NCI-H748 (cell line): ENCODE measurements around the gene HIGD1A.
A peak's percentile ranks its signal among the peaks of the same experiment; 100 is the strongest.
"Not testable (repeated sequence)": the region's sequence is repeated elsewhere in the genome, so short reads cannot be mapped to it uniquely, and the experiment has no call there.

Experiments used
- DNase-seq: peaks from one replicate; lab custom pipeline; 2025; ENCODE audit not compliant: unreplicated experiment; lab: John Stamatoyannopoulos, UW

The HIGD1A gene

DNA sequence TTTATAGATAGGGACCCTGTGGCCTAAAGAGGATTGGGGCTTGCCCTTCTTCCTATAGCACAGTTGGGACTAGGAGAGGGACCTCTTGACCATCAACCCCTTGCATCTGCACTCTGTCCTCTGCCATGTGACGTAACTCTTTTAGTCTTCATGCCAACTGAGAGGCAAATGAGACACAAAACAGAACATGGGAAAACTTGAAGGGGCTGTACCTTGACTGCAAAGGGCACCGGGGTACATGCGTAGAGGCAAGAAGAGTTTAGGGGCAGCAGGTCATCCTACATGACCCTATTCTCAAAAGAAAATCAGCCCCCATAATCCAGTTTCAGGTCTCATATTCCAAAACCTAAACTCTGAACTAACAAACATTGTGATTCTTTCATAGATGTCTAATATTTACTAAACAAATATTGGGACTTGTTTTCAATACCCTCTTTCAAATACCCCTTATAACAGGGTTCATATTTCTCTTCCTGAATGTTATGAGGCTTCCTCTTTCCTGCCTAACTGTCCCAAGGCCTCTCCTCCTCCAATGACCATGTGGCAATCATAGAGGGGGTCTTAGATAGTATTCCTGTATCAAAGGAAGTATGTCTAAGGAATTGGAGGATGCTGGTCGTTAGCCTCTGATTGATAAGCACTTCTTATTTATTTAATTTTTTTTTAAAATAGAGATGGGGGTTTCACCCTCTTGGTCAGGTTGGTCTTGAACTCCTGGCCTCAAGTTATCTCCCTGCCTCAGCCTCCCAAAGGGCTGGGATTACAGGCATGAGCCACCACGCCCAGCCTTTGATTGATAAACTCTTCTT is 25.5 kb upstream of the HIGD1A start:
- DNase-seq = no peak

DNA sequence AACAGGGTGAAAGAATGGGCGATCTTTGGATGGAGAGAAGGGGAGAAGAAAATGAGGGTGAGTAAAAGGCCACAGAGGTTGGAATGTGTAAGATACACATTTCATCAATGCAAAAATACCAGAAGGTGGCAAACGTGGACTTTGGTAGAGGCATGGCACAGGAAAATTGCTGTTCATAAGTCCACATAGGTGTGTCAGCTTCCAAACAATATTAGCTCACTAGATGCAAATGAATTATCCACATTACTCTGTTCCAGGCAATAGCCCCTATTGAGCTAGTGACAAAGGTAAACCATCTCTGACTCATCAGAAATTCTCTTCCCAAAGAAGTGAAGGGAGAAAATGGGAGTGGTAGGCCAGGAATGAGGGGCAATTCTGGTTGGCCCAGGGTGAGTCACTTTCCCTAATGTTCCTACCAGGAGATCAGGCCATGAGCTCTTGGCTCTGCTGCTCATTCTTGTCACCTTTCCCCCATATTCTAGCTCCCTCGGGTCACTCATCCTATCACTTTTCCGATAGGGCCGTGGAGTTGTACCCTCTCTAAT is 24.9 kb upstream of the HIGD1A start:
- DNase-seq = no peak

DNA sequence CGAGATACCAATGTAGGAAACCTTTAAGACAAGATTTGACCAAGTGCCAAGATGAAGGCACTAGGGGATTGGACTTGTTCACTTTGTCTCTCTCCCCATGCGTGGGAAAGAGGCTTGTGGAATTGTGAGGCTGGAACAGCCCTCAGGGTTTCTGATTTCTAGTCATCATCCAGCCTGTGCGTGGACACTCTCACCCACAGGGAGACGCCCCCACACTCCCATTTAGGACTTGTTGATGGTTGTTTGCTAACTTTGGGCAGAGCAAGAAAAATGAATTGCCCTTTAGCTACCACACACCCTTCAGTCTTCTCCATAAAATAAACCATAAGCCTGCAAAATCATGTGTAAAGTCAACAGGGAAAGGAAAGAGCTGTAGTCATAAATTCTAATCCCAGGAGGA is 23.4 kb upstream of the HIGD1A start:
- DNase-seq = no peak

DNA sequence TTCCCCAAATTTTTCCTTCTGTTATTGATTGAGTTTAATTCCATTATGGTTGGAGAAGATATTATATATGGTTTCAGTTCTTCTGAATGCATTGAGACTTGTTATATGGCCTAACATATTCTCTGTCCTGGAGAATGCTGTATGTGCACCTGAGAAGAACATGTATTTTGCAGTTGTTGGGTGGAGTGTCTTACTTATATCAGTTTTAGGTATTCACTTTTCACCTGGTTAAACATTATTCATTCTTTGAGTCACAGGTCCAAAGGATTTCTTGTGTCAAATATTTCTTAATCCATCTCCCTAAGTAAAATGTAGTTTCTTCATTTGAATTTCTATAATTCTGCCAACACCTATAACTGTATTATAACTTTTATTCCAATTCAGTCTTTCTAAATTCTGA is 22.7 kb upstream of the HIGD1A start:
- no peak for DNase-seq

DNA sequence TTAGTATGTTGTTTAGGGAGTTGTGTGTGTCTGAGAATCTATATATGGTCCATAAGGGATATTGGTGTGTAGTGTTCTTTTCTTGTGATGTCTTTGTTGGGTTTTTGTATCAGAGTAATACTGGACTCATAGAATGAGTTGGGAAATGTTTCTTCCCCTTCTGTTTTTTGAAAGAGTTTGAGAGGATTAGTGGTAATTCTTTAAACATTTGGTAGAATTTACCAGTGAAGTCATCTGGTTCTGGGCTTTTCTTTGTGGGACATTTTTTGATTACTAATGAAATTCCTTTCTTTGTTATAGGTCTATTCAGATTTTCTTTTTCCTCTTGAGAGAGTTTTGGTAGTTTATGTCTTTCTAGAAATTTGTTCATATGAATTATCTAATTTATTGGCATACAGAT is 21.9 kb upstream of the HIGD1A start:
- DNase-seq = no peak

DNA sequence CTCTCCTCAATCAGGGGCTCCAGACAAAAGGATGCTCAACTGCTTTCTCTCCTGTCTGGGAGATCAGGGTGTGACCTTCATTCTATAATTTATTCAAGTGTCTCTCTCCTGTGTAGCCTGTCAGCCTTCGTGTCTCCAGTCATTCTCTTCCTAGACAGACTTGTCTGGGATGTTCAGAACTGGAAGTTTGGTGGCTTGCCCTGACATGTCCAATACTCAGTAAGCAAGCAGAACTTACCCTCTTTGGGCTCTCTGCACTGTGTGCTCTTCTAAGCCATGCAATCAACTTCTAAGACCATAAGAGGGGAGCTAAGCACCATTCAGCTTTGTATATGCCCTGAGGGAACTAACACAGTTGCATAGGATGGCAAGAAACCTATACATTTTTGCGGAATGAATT is 19.1 kb upstream of the HIGD1A start:
- peak; percentile 84 for DNase-seq

DNA sequence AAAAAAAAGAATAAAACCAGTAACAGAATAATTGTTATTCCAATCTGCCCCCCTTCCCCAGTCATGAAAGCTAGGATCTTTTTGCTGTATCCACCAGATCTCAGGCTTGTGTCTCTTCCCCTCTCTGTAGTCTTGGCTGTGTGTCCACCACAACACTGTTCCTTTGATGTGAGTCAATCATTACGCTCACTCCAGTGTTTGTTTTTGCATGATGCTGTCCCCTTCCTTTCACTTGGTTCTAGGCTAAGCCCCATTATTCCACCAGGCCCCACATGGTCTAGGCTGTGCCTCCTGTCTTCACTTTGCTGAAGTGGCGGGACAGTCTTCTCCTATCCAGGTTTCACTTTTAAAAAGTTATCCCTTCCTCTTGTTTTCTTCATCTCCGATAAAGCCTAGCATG is 18.5 kb upstream of the HIGD1A start:
- peak; percentile 27 for DNase-seq

DNA sequence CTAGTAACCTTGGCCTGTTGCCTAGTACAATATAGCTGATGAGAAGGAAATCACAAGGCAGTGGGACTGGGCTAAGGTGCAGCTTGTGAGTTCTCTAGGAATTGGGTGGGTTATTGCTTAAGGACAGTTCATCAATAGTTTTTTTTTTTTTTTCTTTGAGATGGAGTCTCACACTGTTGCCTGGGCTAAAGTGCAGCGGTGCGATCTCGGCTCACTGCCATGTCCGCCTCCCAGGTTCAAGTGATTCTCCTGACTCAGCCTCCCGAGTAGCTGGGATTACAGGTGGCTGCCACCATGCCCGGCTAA is 16.4 kb upstream of the HIGD1A start:
- no peak for DNase-seq

DNA sequence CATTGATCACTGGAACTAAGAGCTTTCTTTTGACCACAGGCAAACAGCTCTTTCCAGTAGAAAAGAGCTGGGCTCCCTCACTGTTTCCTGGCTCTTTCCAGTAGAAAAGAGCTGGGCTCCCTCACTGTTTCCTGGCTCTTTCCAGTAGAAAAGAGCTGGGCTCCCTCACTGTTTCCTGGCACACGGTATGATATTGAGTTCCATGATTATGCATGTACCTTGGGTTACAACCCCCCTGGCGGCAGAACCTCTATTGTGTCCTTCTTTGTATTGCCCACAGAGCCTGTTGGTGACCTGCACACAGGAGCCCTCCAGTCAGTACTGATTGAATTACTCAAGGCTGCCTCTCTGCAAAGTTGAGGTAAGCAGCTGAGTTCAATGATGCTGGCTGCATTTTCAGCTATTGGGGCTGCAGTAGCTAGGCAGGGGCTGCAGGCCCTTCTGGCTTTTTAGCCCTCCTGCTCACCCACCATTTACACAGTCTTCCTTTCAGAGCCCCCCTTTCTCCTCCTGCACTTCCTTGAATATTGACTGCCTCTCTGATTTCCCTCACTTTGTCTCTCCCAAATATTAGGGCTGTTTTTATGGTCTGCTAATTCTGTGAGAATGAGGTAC is 15.2 kb upstream of the HIGD1A start:
- peak; percentile 93 for DNase-seq

DNA sequence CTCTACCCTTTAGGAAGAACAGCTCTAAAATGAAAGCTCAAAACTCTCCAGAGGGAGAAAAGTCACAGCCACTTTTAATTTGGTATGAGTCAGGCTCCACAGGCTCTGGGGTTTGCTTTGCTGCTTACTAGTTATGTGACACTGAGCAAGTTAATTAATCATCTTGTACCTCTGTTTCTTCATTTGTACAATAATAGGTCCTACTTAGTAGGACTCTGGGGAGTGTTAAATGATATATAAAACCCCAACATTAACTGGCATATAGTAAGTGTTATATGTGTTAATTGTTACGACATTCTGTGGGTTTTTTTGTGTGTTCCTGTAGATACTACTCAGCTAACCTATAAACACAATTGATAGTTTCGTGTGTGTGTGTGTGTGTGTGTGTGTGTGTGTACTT is 11.5 kb upstream of the HIGD1A start:
- no peak for DNase-seq

DNA sequence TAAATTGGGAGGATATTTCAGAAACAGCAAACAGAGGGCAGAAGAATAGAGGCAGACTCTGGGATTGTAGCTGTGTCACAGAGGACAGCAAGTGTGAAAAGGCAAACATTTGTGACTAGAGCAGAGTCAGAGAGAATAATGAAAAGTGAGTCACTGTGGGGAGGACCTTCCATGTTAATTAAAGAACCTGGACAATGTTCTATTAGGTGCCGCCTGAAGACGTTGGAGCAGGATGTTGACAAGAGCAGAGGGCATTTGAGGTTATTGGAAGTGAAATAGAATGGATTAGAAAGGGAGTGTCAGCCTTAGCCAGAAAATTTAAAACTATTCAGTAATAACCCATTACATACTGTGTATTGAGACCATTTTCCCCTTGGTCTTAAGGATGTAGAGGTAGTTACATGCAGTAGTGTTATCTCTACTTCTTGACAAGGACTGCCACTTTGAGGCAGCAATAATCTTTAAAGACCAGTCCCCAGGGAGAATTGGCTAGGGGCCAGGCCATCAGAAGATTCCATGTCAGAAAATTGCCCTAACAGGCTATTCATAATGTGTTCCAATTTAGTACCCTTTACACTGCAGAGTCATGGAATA is 10.7 kb upstream of the HIGD1A start:
- peak; percentile 46 for DNase-seq

DNA sequence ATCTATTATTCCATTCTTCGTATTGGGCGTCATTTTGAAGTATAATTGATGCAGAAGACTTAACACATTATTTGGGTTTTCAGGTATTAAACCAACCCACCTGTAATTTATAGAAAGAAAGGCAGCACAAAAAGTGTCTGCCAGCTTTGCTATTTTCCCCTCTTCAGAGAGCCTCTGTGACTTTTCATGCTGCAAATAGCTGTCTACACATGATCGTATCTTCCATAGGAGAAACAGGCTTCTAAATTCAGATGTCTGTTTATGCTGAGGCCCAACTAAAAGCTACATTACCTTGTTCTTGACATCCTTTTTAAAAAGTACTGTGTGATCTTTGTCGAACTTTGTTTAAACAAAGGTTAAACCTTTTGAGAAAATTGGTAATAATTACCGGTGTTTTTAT is 10.0 kb upstream of the HIGD1A start:
- no peak for DNase-seq

DNA sequence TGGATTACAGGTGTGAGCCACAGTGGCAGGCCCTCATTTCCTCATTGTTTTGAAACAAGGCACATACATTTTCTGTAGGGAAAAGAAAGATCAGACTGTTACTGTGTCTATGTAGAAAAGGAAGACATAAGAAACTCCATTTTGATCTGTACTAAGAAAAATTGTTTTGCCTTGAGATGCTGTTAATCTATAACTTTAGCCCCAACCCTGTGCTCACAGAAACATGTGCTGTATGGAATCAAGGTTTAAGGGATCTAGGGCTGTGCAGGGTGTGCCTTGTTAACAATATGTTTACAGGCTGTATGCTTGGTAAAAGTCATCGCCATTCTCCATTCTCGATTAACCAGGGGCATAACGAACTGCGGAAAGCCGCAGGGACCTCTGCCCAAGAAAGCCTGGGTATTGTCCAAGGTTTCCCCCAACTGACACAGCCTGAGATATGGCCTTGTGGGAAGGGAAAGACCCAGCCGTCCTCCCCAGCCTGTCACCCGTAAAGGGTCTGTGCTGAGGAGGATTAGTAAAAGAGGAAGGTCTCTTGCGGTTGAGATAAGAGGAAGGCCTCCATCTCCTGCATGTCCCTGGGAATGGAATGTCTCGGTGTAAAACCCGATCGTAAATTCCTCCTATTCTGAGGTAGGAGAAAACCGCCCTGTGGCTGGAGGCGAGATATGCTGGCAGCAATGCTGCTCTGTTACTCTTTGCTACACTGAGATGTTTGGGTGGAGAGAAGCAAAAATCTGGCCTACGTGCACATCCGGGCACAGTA is 7.0 kb upstream of the HIGD1A start:
- not testable (repeated sequence) for DNase-seq

DNA sequence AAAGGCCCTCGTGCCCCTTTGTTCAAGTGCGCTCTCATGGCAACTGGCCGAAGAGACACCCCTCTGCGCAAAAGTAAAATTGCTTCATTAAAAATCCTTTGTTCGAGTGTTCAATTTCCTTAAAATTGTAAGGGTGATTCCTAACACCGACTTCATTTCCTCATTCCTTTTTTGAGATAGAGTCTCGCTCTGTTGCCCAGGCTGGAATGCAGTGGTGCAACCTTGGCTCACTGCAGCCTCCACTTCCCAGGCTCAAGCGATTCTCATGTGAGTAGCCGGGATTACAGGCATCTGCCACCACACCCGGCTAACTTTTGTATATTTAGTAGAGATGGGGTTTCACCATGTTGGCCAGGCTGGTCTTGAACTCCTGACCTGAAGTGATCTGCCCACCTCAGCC is 6.4 kb upstream of the HIGD1A start:
- not testable (repeated sequence) for DNase-seq

DNA sequence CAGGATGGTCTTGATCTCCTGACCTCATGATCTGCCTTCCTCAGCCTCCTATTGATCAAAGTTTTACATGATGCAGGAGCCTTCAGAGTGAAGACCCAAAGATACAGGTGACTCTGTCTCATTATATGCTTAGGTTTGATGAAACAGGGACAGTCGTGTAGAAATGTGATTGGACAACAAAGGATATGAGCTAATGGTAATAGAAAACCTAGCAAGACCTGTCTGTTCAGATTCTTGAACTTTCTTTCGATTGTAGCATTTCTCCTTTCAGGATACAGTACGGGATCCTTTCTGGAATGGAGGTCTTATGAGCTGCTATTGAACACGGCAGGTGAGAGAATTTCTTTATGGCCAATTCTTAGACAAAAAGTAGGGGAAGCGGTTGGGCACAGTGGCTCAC is 4.9 kb upstream of the HIGD1A start, which contains the start of gene ACKR2:
TSS of gene ACKR2 (plus strand) at position 244 of the 400 bp plus-strand sequence. CDS start 55,058 bp downstream, outside the sequence.
- DNase-seq = no peak

DNA sequence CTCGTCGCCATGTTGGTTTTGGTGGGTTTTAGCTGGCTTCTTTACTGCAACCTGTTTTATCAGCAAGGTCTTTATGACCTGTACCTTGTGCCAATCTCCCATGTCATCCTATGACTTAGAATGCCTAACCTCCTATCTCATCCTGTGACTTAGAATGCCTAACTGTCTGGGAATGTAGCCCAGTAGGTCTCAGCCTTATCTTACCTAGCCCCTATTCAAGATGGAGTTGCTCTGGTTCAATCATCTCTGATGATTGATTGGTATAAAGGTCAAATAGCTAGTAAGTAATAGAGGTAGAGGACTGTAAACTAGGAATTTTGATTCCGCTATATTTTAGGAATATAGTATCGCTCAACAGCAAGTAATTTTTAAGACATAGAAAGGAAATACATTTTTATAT is 3.6 kb upstream of the HIGD1A start:
- DNase-seq = no peak

DNA sequence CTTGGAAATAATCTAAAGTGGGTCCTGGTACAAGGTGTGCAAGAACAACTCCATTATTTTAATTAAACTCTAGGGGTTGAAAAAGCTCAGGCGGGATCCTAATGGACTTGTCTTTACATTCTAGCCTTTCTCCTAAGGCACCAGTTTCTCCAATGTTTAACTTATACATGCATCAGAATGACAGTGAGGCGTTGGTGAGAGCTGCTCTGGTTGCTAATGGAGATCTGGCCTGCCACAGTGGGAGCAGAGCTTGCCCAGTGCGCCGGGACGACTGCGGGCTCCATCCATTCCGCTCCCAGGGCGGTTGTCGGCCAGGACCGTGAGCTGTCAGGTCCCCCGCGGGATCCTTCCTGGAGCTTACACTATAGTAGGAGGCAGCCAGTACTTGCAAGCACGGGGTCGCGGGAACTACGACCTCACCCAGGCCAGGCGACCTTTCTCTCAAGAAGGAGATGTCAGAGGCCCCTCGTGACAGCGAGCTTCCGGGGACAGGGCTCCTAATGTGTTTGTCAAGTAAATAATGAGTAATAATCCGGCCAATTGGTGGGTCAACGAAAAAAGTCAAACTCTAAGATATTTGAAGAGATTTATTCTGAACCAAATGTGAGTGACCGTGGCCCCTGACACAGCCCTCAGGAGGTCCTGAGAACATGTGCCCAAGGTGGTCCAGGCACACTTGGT is 991 bp upstream of the HIGD1A start:
- peak; percentile 27 for DNase-seq

DNA sequence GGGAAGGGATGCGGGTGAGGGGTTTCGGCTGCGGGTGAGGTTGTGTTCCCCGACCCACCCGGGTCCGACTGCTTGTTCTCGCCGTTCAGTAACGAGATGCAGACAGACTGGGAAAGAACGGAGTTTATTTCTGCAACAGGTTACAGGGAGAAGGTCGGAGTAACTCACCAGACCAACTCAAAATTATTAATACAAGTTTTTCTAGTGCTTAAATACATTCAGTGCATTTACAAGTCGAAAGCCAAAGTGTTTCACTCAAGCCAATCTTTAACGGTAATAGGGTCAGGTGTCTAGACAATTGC is 492 bp upstream of the HIGD1A start:
- DNase-seq = no peak

DNA sequence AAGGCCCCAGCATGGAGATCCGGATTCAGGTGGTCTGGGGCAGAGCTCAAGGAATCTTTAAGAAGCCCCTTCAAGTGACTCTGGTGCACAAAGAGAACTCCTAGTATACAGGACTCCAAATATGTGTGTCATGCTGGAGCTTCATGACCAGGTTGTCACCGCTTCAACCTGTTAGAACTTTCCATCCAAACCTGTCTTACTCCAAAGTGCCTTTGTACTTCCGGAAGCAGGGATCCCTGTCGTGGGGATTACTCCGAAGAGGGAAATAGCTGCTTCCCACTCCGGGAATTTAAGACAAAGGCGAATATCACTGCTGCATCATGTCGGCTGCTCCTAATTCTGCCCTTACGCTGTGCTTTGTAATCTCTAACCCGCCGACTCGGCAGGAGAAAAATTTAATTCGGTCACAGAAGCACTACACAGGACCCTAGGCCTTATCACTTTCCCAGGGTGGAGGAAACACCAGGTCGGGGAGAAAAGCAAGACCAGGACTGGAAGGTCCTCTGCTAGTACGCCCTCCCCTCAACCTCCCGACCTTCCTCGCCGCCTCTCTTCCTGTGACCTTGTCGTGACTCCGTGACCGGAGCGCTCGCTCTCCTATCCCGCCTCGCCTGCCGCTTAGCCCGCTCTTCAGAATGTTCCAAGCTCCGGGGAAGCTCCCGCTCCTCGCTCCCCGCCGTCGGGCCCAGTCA is 730 bp downstream of the HIGD1A start:
- DNase-seq = peak; percentile 31

DNA sequence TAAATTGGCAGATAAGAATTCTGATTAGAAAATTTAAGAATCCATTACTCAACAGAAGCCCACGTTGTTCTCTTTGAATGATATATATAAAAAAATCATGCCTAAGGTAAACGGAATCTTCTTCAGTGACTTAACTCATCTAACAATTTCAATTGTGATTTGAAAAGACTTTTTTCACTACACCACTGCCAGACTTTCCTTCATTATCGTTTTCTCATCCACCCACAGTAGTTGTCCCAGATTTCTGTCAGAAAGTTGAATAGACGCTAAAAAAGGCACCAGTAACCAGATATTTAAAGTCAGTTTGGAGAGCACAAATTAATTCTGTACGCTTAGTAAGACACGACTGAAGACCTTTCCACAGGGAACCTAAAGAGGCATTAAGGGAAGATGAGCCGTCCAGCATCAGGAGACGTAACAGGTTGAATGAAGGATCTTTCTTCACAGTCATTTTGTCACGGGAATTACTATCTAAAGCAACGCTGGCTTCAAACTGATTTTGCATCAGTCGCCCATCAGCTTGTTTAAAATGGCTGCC is 1.3 kb downstream of the HIGD1A start:
- no peak for DNase-seq
